Transverse colon (tissue), 4 donors: ENCODE data around the gene ANKRD33B. TPM values are rescaled to one million over a fixed set of nuclear protein-coding genes. Genes with fewer than 3 reads are reported as not detected.

ENCODE experiments used
- DNase-seq: peaks from one replicate; pipeline ENCODE4 v3.0.0-alpha.2; 2019
- H3K27ac ChIP-seq, 4 donors: fragments of 200-600 bp; sonication (generic); 2 replicates each; pipeline ENCODE4 v1.5.1; 2016 to 2018; ENCODE audit warnings: inconsistent platforms in 4 of 4
- H3K27me3 ChIP-seq: fragments of 200-600 bp; sonication (generic); 2 replicates; pipeline ENCODE4 v1.5.1; 2017; ENCODE audit warnings: inconsistent platforms
- H3K36me3 ChIP-seq, 4 donors: fragments of 200-600 bp; sonication (generic); 2 replicates each; pipeline ENCODE4 v1.5.1; 2017 to 2019; ENCODE audit warnings: inconsistent platforms in 4 of 4
- H3K4me1 ChIP-seq, 4 donors: fragments of 200-600 bp; sonication (generic); 2 replicates each; pipeline ENCODE4 v1.5.1; 2017 to 2020; ENCODE audit warnings: inconsistent platforms in 4 of 4
- H3K4me3 ChIP-seq, 4 donors: fragments of 200-600 bp; sonication (generic); 1 replicate in 1 of 4; 2 replicates in 3 of 4; pipeline versions ENCODE4 v1.5.1 to v1.6.1; 2017 to 2019; ENCODE audit warnings: inconsistent platforms in 4 of 4
- H3K9me3 ChIP-seq, 2 donors: fragments of 200-600 bp; sonication (generic); 2 replicates each; pipeline ENCODE4 v1.5.1; 2017 to 2019; ENCODE audit warnings: inconsistent platforms in 2 of 2
- EP300 ChIP-seq: sonication (generic); formaldehyde crosslinking; IDR thresholded peaks from one replicate; pipeline ENCODE4 v1.6.1; 2017; ENCODE audit warnings: antibody characterized with exemption, low read depth
- POLR2A ChIP-seq: fragments of 450-650 bp; IDR thresholded peaks from one replicate; pipeline ENCODE4 v1.6.1; 2016; ENCODE audit warnings: antibody characterized with exemption, mild to moderate bottlenecking, moderate library complexity
- POLR2AphosphoS5 ChIP-seq, 3 donors: sonication (generic); formaldehyde crosslinking; IDR thresholded peaks; one replicate each; pipeline ENCODE4 v1.6.1; 2016; ENCODE audit warnings: antibody characterized with exemption in 3 of 3
- WGBS, 2 donors: methylation state at CpG; one replicate each; pipeline ENCODE4 v1.1.5; 2018; ENCODE audit warnings: low coverage in 1 of 2; 5-methylcytosine and 5-hydroxymethylcytosine counted together
- in situ Hi-C, 4 donors: fragments of 200-750 bp; cut with MboI; loops; one replicate each; pipeline versions ENCODE4 v1.15.0 to v1.15.1; 2017; ENCODE audit warnings: low sequenced_read_pairs in 3 of 4, low pct_ligation_motif_present in 1 of 4, low pct_unique_long_range_greater_than_20kb in 1 of 4
- intact Hi-C: fragments of 100-400 bp; cut with DNase I; formaldehyde crosslinking; loops from one replicate; pipeline ENCODE4 v1.15.1; 2023; ENCODE audit warnings: low total_unique reads
- total RNA-seq, 4 donors: library from RNA; depleted of rRNA; stranded (reverse); fragments of >200 nt; gene quantifications; one replicate each; pipeline ENCODE4 v1.1.0, GENCODE V29; 2016
- TF ChIP-seq, protein P1 (sequence below), 5 experiments: fragments of 200-600 bp in 3 of 5; fragments of 450-650 bp in 2 of 5; sonication (generic) in 3 of 5; IDR thresholded peaks; 1 replicate in 2 of 5; 2 replicates in 3 of 5; pipeline ENCODE4 v1.5.1; 2016 to 2017; ENCODE audit warnings: antibody characterized with exemption in 5 of 5, inconsistent platforms in 3 of 5, mild to moderate bottlenecking in 2 of 5, moderate library complexity in 1 of 5

ANKRD33B gene
- total RNA-seq, 4 donors from 2014 or later = 0.20 to 3.2 (median 1.4) TPM

DNA sequence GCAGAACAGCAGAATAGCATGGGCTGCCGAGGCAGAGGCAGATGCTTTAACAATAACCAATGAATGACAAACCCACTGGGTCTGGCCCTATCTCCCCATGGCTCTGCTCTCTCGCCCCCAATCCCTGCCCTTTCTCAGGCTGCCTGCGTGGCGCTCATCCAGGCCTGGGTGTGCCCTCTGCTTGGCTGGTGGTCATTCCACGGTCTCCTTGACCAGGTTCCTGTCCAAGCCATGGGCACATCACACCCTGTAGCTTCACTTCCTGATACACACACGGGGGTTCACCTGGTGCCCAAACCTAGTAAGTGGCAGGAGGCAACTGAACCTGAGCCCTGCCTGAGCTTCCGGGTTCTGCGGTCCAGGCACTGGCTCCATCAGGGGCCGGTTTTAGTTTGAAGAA, 109.5 kb downstream of the ANKRD33B start:
- Histone ChIP-seq H3K4me1 (no peaks in the 10 kb centered on the region), H3K4me3 (no peak overlapping the region), H3K36me3 (peaks cover 0 to under 1% (median 0%) of the 10 kb centered on the region in 4 donors), H3K9me3 (no peaks in the 10 kb centered on the region), H3K27me3 (no peaks in the 10 kb centered on the region), H3K27ac (no peak overlapping the region)
- DNase-seq = no peak
- TF ChIP-seq, protein P1, sequence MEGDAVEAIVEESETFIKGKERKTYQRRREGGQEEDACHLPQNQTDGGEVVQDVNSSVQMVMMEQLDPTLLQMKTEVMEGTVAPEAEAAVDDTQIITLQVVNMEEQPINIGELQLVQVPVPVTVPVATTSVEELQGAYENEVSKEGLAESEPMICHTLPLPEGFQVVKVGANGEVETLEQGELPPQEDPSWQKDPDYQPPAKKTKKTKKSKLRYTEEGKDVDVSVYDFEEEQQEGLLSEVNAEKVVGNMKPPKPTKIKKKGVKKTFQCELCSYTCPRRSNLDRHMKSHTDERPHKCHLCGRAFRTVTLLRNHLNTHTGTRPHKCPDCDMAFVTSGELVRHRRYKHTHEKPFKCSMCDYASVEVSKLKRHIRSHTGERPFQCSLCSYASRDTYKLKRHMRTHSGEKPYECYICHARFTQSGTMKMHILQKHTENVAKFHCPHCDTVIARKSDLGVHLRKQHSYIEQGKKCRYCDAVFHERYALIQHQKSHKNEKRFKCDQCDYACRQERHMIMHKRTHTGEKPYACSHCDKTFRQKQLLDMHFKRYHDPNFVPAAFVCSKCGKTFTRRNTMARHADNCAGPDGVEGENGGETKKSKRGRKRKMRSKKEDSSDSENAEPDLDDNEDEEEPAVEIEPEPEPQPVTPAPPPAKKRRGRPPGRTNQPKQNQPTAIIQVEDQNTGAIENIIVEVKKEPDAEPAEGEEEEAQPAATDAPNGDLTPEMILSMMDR (IDR thresholded peaks at IDR 0.05) = no peak
- TF ChIP-seq POLR2A (no peak), EP300 (no peak), POLR2AphosphoS5 (IDR thresholded peaks at IDR 0.05) (no peak)
- intact Hi-C loops (no loop called here), in situ Hi-C loops (no loop called here)
- WGBS, 2 donors = 77% methylated on average over 9 of the region's 9 CpGs; no CpG with 5 or more reads in 1 of the 2 donors

DNA sequence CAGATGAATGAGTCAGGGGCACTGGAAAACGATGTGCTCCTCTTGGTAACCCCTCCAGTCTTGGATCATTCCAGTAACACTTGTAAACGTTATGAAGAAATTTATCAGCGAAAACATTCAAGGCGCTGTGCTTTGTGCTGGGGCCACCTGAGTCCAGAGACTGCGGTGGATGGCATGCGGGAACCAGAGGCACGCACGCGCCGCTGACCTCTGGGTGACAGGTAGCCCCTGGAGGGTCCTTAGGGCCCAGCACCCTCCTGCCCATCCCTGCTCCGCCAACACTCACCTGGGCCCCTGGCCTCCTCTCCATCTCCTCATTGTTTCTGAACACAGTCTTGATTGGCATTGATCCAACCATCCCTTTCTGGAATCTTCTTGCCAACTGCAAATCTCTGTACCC, 110.2 kb downstream of the ANKRD33B start:
- intact Hi-C loops (no loop called here), in situ Hi-C loops (no loop called here)
- Histone ChIP-seq H3K4me1 (no peaks in the 10 kb centered on the region), H3K27ac (no peak overlapping the region), H3K4me3 (no peak overlapping the region), H3K36me3 (peaks cover 0 to 6% (median 0%) of the 10 kb centered on the region in 4 donors), H3K9me3 (no peaks in the 10 kb centered on the region), H3K27me3 (no peaks in the 10 kb centered on the region)
- no peak for DNase-seq
- TF ChIP-seq POLR2A (no peak), EP300 (no peak), POLR2AphosphoS5 (IDR thresholded peaks at IDR 0.05) (no peak)
- TF ChIP-seq, protein P1 (IDR thresholded peaks at IDR 0.05) = no peak
- WGBS, 2 donors = 88 to 100% methylated on average over 1 to 11 of the region's 11 CpGs

DNA sequence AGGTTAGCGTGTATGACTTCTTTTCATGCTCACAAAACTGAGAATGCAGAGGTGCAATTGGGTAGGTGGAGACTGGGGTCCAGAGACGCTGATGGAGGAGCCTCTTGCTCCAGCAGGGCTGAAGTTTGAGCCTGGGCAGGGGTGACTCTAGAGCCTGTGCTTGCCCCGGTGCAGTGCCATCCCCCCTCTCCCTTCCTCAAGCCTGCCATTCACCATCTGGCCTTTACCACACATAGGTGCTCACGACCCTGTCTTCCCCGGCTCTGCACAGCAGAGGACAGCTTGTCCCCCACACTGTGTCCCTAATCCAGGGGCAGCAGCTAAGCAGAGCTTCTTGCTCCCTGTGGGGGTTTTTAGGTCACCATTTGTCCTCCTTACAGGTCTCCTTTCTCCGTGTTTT, 110.7 kb downstream of the ANKRD33B start:
- DNase-seq = no peak
- Histone ChIP-seq H3K36me3 (peaks cover 0 to 7% (median 2%) of the 10 kb centered on the region in 4 donors), H3K27ac (no peak overlapping the region), H3K9me3 (no peaks in the 10 kb centered on the region), H3K4me3 (no peak overlapping the region), H3K27me3 (no peaks in the 10 kb centered on the region), H3K4me1 (no peaks in the 10 kb centered on the region)
- TF ChIP-seq, protein P1 (IDR thresholded peaks at IDR 0.05) = no peak
- TF ChIP-seq POLR2A (no peak), EP300 (no peak)
- in situ Hi-C loops (no loop called here), intact Hi-C loops (no loop called here)
- 40 to 45% methylated on average over 1 to 6 of the region's 6 CpGs for WGBS, 2 donors

DNA sequence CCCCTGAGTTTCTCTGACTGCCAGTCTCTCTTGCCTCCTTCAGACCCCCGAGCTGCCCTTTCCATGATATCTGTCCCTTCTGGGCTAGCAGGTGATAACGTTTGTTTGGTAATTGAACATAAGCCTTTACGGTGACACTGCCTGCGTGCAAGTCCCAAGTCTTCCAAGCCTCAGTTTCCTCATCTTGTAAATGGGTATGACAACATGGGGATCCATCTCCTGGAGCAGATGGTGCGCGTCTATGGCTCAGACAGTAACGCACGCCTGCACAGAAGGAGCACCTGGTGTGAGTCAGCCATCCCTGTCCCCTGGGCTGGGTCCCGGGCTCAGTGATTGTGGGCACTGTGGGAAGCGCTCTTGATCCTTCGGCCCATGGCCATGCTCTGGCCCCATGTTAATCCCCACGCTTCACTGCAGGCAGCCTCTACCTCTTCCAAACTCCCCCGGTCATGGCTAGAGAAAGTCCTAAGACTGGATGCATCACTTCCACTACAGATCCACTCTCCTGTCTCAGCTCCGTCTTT, 111.4 kb downstream of the ANKRD33B start:
- intact Hi-C loops = no loop called here
- Histone ChIP-seq H3K27ac (no peak overlapping the region), H3K36me3 (peaks cover 0 to 14% (median 5%) of the 10 kb centered on the region in 4 donors), H3K4me1 (no peaks in the 10 kb centered on the region), H3K27me3 (no peaks in the 10 kb centered on the region), H3K4me3 (no peak overlapping the region), H3K9me3 (no peaks in the 10 kb centered on the region)
- in situ Hi-C loops = no loop called here
- no peak for DNase-seq
- 78 to 81% methylated on average over 7 to 14 of the region's 14 CpGs for WGBS, 2 donors
- TF ChIP-seq POLR2A (no peak), EP300 (no peak), POLR2AphosphoS5 (IDR thresholded peaks at IDR 0.05) (no peak)
- TF ChIP-seq, protein P1 (IDR thresholded peaks at IDR 0.05) = no peak
